SK-N-SH treated with all-trans-retinoic acid at 6 μM for 48 hours (cell line): ENCODE data around the gene ATP6V0E1.

Experiments used
- ARNTL ChIP-seq: fragments of 450-650 bp; formaldehyde crosslinking; IDR thresholded peaks from 2 replicates; pipeline ENCODE4 v1.5.0; 2020; ENCODE audit warnings: low read depth, mild to moderate bottlenecking, moderate library complexity, borderline replicate concordance
- CSDC2 ChIP-seq: fragments of 250-450 bp; sonication (Bioruptor Pico); IDR thresholded peaks from 2 replicates; pipeline ENCODE4 v1.5.0; 2020; ENCODE audit warnings: mild to moderate bottlenecking, moderate library complexity
- GLIS3 ChIP-seq: fragments of 250-450 bp; sonication (Bioruptor Pico); IDR thresholded peaks from 2 replicates; pipeline ENCODE4 v1.5.0; 2020; ENCODE audit warnings: mild to moderate bottlenecking, moderate library complexity
- ISL1 ChIP-seq: fragments of 250-450 bp; sonication (Bioruptor Pico); IDR thresholded peaks from 2 replicates; pipeline ENCODE4 v2.1.2; 2022; ENCODE audit warnings: mild to moderate bottlenecking, moderate library complexity
- OSR1 ChIP-seq: fragments of 250-450 bp; sonication (Bioruptor Pico); IDR thresholded peaks from 2 replicates; pipeline ENCODE4 v1.8.0; 2022; ENCODE audit warnings: moderate library complexity, mild to moderate bottlenecking, inconsistent platforms
- PPARA ChIP-seq: fragments of 250-450 bp; sonication (Bioruptor Pico); IDR thresholded peaks from 2 replicates; pipeline ENCODE4 v1.5.0; 2020; ENCODE audit warnings: mild to moderate bottlenecking, borderline replicate concordance
- RARB ChIP-seq: fragments of 250-450 bp; sonication (Bioruptor Pico); IDR thresholded peaks from 2 replicates; pipeline ENCODE4 v1.8.0; 2021; ENCODE audit warnings: mild to moderate bottlenecking, moderate library complexity
- SNAI2 ChIP-seq: fragments of 250-450 bp; sonication (Bioruptor Pico); IDR thresholded peaks from 2 replicates; pipeline ENCODE4 v1.5.0; 2020; ENCODE audit warnings: mild to moderate bottlenecking, moderate library complexity
- TCF4 ChIP-seq: fragments of 250-450 bp; sonication (Bioruptor Pico); IDR thresholded peaks from 2 replicates; pipeline ENCODE4 v1.8.0; 2021; ENCODE audit warnings: mild to moderate bottlenecking, moderate library complexity, borderline replicate concordance
- TOX ChIP-seq: fragments of 250-450 bp; sonication (Bioruptor Pico); IDR thresholded peaks from 2 replicates; pipeline ENCODE4 v1.8.0; 2021; ENCODE audit warnings: mild to moderate bottlenecking, moderate library complexity, borderline replicate concordance
- ZC3H10 ChIP-seq: fragments of 250-450 bp; sonication (Bioruptor Pico); IDR thresholded peaks from 2 replicates; pipeline ENCODE4 v1.5.1; 2021; ENCODE audit warnings: mild to moderate bottlenecking, moderate library complexity
- ZFP3 ChIP-seq: fragments of 250-450 bp; sonication (Bioruptor Pico); IDR thresholded peaks from 2 replicates; pipeline ENCODE4 v1.5.0; 2020; ENCODE audit warnings: mild to moderate bottlenecking, moderate library complexity
- ZNF565 ChIP-seq: fragments of 450-650 bp; formaldehyde crosslinking; conservative IDR thresholded peaks from 2 replicates; pipeline ENCODE4 v1.5.0; 2020; ENCODE audit warnings: low read depth, mild to moderate bottlenecking, moderate library complexity
- TF ChIP-seq, protein P1 (sequence below): fragments of 250-450 bp; sonication (Bioruptor Pico); IDR thresholded peaks from 2 replicates; pipeline ENCODE4 v1.8.0; 2020; ENCODE audit warnings: mild to moderate bottlenecking, moderate library complexity, borderline replicate concordance

DNA sequence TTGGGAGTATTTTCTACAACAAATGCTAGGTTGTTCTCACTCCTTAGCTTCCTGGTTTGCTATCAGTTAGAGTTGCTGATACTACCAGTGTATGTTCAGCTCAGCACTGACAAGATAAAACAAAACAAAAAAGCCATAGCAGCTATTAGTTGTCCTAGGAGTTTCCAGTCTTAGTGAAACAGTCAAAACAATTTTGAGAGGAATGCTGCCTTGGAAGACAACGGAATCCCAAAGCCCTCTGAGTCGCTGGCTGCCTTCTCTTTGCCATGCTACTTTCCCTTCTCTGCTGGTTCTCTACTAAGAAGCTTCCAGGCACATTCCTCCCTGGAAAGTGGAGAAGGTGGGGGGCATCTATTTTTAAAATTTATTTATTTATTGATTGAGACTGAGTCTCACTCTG lies 67.2 kb downstream of the ATP6V0E1 start:
- TF ChIP-seq ZC3H10 (CRISPR knock-in tag): no peak
- no peak for TF ChIP-seq ARNTL (CRISPR knock-in tag)
- no peak for TF ChIP-seq ISL1 (CRISPR knock-in tag)
- no peak for TF ChIP-seq GLIS3 (CRISPR knock-in tag)
- TF ChIP-seq RARB: no peak
- TF ChIP-seq OSR1: no peak
- TF ChIP-seq PPARA (CRISPR knock-in tag): no peak
- TF ChIP-seq ZFP3 (CRISPR knock-in tag): no peak
- TF ChIP-seq, protein P1, sequence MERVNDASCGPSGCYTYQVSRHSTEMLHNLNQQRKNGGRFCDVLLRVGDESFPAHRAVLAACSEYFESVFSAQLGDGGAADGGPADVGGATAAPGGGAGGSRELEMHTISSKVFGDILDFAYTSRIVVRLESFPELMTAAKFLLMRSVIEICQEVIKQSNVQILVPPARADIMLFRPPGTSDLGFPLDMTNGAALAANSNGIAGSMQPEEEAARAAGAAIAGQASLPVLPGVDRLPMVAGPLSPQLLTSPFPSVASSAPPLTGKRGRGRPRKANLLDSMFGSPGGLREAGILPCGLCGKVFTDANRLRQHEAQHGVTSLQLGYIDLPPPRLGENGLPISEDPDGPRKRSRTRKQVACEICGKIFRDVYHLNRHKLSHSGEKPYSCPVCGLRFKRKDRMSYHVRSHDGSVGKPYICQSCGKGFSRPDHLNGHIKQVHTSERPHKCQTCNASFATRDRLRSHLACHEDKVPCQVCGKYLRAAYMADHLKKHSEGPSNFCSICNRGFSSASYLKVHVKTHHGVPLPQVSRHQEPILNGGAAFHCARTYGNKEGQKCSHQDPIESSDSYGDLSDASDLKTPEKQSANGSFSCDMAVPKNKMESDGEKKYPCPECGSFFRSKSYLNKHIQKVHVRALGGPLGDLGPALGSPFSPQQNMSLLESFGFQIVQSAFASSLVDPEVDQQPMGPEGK: no peak
- no peak for TF ChIP-seq ZNF565 (CRISPR knock-in tag)
- TF ChIP-seq TCF4: no peak
- TF ChIP-seq SNAI2 (CRISPR knock-in tag): no peak
- TF ChIP-seq CSDC2: no peak
- no peak for TF ChIP-seq TOX
